Brain pericyte (primary cell): ENCODE results near the gene NFKBIA.
"Not testable (repeated sequence)": the region's sequence is repeated elsewhere in the genome, so short reads cannot be mapped to it uniquely, and the experiment has no call there.

Experiments used
- DNase-seq: peaks from one replicate; pipeline ENCODE4 v3.0.0-alpha.2; 2012; ENCODE audit warnings: low read depth, low spot score

The NFKBIA gene

DNA sequence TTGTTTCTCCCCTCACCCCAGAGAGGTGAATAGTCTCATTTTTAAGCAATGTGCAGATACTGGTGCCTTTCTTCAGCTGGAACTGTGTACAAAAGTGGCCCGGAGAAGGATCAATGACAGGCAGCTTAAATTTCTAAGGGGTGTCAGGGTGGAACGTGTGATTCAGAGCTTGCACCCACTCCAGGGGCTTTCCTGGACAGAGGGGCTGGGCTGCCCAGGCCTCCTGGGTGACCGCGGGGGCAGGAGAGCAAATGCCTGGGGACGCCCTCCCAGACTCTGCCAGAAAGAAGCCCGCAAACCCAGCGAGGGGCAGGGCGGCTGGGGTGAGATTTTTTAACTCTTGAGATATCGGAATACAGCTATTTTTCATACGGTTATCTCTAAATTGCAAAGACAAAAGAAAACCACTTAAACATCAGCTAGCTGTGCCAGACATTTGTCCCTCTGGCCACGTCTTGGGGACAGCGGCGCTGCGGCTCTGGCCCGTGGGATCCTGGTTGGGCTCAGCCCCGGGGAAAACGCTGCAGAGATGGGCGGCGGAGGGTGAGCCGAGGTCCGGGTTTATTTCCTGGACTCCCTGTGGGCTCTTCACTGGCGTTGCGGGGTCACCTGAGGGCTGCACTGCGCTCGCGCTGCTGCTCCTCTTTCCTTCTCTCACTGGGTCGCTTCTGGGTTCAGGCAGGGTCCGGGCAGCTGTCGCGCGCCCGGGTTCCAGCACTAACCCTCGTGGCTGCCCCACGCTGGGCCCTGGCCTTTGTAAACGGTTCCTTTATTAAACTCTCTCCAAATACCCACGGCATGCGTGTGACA is 35.8 kb downstream of the NFKBIA start:
- no peak for DNase-seq

DNA sequence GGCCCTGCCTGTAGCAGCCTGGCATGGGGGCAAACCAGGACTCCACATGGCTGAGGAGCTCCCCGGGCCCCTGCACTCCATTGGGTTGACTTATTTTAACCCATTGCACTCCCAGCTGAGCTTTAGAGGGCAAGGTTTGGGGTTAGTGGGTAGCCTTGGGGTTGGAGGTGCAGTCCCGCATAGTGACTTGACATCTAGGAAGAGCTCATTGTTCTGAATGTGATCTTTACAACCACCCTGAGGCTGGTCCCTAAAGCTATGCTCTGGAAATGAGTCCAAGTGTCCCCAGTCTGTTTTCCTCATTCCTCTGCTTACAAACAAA is 36.4 kb downstream of the NFKBIA start:
- no peak for DNase-seq

GRCh38 chr14:35367056-35367372 is 37.5 kb downstream of the NFKBIA start:
- DNase-seq: no peak

DNA sequence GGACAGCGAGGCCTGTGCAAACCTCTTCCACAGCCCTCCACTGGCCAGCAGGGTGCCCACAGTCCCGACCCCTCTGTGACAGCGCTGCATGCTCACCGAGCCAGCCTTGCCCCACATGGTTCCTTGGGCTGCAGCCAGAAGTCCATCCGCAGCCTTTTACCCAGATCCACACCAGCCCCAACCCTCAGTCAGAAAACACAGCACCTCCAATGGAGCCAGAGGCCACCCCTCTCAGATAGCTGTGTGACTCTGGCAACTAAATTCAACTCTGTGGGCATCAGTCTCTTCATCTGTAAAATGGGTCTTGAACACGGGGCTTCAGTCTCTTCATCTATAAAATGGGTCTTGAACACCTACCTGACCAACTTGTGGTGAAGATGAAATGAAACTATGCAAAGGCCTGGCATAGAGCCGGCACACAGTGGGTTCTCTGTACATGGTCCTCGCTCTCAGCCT is 38.0 kb downstream of the NFKBIA start:
- no peak for DNase-seq

DNA sequence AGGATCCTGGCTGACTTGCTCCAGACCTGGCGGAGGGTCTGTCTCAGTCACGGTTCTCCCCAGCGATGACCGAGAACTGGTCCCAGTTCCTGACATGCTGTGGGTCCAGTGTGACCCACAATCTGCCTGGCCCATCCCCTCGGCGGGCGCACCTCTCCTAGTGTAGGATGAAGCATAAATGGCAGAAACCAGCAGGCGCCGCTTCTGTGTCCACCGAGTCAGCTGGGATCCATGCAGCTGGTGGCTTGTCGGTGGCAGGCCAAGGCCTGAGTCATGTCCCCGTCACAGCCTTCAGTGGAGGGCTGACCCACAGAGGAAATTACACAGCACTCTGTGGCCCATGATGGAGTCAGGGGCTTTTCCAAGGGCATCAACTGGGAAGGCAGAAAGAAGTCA is 38.5 kb downstream of the NFKBIA start:
- DNase-seq: no peak

DNA sequence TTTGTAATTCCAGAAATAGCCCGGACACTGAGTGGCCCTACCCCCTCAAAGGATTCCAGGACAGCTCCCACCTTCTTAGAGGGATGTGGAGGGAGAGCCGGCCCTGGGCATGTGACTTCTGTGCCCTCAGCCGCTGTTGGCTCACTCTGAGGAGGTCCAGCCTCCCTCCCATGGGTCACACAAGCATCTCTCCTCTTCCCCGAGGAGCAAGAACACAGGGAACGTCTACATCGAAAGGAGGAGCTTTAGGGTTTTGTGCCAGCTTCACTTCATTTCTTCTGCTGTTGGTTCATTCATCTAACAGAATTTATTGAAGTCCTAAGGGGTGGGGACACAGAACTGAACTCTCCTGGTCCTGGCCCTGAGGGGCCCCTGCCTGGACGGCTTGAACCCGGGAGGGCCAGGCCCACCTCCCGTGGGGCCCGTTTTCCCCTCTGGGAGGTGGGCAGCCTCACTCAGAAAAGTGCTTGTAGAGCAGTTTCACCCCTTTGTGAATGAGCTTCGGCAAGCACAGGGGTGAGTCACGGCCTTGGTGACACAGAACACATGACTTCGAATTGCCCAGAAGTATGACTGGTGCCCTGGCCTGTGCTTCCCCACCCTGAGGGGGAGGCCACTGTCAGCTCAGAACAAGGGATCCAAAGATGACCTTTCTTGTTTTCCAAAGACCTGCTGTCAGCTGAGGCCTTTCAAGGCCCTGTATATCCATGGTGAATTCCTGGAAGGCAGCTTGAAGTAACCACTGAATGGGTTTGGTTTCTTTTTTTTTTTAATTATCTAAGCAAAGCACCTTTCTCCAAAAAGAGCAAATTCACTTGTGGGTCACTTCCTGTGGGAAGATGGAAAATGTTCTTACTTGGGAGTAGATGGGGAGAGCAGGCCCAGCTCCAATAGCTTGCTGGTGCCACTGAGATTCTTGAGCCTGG is 39.2 kb downstream of the NFKBIA start:
- no peak for DNase-seq

- no peak for DNase-seq
These were observed 41.6 kb downstream of the NFKBIA start for GRCh38 chr14:35362911-35363374.

- DNase-seq: no peak
These were observed 42.1 kb downstream of the NFKBIA start for GRCh38 chr14:35362450-35362849.

GRCh38 chr14:35361141-35361480 is 43.4 kb downstream of the NFKBIA start:
- DNase-seq: no peak

DNA sequence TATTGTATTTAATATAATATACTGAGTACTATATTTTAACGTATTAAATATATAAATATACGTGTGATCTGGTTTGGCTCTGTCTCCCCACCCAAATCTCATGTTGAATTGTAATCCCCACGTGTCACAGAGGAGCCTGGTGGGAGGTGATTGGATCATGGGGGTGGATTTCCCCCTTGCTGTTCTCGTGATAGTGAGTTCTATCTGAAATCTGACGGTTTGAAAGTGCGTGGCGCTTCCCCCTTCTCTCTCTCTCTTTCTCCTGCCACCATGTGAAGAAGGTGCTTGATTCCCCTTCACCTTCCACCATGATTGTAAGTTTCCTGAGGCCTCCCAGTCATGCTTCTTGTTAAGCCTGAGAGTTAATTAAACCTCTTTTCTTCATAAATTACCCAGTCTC is 44.9 kb downstream of the NFKBIA start:
- DNase-seq: not testable (repeated sequence)

DNA sequence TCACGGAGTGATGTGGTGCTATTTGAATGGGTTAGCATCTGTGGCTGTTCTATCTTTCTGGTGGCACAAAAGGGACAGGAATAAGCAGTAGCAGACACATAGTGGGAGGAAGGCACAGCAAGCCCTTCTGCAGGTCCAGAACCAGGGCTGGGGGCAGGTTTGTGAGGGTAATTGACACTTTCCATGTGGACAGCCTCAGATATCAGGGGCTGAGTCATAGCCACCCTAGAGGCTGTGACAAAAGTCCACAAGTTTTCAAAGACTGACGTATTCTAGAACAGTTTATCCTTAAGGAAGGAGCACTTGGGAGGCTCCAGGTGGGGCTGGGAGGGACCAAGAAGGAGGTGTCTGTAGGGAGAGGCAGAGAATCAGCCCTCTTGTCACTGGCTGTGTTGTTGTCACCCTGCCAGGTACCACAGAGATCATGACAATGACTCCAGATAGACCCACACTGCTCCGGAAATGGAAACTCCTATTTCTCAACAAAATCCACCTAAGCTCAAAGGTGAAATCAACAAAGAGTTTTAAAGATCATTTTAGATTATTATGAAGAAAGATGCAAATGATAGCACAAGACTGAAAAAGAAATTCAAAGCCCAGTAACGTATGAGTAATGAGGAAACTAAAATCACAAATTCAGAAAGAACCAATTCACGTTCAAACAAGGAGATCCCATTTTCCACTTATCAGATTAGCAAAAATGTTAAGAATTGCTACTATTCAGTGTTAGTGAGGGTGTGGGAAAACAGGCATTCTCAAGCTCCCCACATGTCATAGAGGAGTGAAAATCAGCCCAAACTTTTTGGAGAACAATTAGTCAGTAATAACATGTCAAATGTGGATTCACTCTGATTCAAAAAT is 48.3 kb downstream of the NFKBIA start:
- DNase-seq: no peak

DNA sequence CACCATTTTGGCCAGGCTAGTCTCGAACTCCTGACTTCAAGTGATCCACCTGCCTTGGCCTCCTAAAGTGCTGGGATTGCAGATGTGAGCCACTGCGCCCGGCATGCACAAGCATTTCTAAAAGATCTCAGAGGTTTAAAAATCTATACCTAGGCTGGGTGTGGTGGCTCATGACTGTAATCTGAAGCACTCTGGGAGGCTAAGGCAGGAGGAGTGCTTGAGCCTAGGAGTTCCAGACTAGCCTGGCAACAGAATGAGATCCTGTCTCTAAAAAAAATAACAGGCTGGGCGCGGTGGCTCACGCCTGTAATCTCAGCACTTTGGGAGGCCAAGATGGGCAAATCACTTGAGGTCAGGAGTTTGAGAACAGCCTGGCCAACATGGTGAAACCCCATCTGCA is 49.3 kb downstream of the NFKBIA start:
- not testable (repeated sequence) for DNase-seq

DNA sequence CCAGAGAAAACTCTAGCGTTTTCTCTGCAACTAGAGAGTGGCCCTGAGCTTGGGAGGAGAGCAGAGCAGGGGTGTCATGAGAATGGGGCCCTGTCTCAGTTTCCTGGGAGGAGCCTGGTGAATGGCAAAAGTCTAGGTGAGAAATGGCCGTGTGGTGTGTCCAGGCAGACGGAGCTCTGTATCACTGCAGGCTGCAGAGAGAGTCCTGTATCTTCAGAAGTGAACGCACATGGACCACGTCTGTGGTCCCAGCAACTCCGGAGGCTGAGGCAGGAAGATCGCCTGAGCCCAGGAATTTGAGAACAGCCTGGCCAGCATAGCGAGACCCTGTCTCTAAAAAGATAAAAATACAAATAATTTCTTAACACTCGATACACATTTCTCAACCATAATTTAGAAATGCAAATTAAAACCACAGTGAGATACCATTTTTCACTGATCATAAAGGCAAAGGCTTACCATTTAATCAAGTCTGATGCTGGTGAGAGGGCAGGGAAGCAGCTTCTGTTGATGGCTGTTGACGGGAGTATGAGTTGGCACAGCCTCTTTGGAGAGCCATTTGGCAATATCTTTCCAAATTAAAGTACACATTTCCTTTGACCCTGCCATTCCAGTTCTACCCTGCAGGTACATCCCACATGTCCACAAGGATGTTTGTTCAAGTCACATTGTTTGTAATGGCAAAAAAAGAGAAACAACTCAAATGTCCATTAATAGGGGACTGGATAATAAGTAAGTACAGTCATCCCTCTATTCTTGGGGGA is 51.0 kb downstream of the NFKBIA start:
- no peak for DNase-seq

DNA sequence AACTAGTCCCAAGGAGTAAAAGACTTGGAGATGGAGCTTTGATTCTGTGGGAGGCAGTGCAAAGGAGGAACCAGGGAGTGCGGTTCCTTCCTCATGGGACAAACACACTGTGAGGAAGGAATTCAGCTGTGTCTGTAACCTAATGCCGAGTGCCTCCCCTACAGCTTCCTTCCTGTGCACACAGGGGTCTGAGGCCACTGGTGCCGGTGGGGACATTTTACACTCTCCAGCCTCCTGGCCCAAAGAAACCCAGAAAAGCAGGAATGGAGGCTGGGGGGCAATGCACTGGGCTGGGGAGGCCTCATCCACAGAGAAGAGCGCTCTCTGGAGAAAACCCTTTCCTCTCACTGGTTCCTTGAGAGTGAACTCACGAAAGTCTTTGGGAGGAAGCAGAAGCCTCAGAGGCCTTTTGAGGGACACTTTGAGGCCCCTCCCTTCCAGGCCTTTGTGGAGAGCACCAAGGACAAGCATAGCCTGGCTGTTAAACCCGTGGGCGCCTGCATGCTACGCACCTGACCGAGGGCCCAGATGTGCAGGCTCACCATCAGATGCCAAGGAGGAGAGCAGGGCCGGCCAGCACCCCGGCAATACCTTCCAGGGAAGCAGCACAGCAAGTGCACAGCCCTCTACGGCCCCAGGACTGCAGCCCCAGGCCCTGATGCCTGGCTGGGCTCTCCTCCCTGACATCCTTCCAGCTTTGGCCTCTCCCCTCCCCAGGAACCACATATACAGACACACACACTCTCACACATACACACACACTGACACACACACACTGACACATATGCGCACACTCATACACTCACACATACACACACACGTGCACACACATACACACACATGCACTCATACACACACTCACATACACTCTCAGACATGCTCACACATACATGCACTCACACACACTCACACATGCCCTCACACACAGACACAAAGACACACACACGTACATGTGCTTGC is 52.0 kb downstream of the NFKBIA start:
- no peak for DNase-seq

DNA sequence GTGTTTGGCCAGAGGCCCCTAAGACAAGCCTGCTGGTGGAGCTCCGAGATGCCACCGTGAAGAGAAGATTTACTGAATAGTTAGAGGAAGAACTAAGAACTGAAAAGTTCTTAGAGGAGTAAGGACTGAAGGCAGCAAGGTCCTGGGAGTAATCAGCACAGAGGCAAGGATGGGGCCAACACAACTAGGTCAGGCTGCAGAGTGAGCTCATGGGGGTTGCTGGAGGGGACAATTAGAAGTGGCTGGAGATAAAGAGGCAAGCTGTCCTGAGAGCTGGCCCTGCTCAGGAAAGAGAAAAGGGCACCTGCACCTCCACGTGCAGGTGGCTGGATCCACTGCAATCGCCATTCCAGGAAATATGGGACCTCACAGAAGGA is 52.7 kb downstream of the NFKBIA start:
- no peak for DNase-seq
